Astrocyte of the cerebellum (primary cell): Measurements from ENCODE around the gene P2RX1.

Experiments used
- DNase-seq: peaks from one replicate; pipeline ENCODE4 v3.0.0-alpha.2; 2011; ENCODE audit warnings: low read depth
- H3K4me3 ChIP-seq: 2 replicates; pipeline ENCODE4 v1.5.1; 2011; ENCODE audit warnings: mild to moderate bottlenecking, low read depth, low read length, moderate library complexity
- in situ Hi-C: cut with HindIII; loops from 2 replicates; pipeline ENCODE4 v1.10.0; 2017; ENCODE audit warnings: low sequenced_read_pairs
- TF ChIP-seq, protein P1 (sequence below): IDR thresholded peaks from 2 replicates; pipeline ENCODE4 v1.5.1; 2012; ENCODE audit warnings: low read length, low read depth, moderate library complexity, mild to moderate bottlenecking; ENCODE audit errors: missing control alignments

P2RX1 gene

DNA sequence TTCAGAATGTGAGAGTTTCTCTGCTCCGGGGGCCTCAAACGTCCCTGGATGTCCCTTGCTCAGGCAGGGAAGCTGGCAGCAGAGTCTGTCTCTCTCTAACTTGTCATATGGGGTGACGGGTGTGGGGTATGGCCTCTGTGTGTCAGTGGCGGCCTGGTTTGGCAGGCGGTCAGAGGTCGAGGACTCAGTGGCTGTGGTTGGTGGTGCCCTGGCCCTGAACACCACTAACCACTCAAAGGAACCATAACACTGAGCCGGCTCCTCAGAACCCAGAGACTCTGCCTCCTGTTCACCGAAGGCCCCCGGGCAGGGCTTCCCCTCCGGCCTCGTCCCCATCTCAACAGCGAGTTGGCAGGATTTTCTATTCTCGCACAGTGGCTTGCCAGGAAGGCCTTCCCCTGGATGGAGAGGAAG, 677 bp downstream of the P2RX1 start:
- no peak for DNase-seq
- TF ChIP-seq, protein P1, sequence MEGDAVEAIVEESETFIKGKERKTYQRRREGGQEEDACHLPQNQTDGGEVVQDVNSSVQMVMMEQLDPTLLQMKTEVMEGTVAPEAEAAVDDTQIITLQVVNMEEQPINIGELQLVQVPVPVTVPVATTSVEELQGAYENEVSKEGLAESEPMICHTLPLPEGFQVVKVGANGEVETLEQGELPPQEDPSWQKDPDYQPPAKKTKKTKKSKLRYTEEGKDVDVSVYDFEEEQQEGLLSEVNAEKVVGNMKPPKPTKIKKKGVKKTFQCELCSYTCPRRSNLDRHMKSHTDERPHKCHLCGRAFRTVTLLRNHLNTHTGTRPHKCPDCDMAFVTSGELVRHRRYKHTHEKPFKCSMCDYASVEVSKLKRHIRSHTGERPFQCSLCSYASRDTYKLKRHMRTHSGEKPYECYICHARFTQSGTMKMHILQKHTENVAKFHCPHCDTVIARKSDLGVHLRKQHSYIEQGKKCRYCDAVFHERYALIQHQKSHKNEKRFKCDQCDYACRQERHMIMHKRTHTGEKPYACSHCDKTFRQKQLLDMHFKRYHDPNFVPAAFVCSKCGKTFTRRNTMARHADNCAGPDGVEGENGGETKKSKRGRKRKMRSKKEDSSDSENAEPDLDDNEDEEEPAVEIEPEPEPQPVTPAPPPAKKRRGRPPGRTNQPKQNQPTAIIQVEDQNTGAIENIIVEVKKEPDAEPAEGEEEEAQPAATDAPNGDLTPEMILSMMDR: no peak
- in situ Hi-C loops: no loop called here
- no peak overlapping the region for H3K4me3 ChIP-seq

- no peak for DNase-seq
- in situ Hi-C loops: no loop called here
- TF ChIP-seq, protein P1: no peak
- no peak overlapping the region for H3K4me3 ChIP-seq
These were observed 2.0 kb downstream of the P2RX1 start for GRCh38 chr17:3914312-3914670.

DNA sequence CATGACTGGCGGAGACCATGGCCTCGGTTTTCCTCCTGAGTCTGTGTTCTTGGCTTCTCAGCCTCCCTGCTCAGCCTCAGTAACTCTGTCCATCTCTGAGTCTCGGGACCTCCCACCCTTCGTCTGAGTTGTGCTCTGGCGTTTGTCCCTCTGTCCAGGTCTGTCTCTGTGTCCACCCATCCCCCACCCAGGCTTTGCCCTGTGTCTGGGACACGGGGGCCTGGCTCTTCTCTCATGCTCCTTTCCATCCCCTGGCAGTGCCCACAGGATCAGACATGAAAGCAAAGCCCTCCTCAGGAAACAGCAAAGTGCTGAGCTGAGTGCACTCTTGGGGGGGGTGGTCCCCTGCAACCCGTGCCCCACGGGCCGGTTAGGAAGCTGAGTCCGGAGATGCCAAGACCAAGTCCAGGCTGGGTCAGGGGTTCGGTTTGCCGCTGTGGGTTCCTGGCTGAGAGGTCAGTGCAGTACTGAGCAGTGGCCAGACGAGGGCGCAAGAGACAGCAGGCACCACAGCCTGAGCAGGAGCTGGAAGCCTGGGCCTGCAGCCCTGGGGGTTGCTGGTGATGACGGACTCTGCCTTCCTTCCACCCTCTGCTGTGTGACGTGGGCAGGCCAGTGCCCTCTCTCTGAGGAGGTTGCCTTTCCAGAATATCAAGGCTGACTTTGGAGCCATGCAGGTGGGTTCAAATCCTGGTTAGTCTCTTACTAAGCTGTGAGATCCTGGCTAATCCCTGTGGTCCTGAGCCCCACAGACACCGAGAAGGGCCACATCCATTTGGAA, 2.5 kb downstream of the P2RX1 start:
- no peak overlapping the region for H3K4me3 ChIP-seq
- no peak for DNase-seq
- TF ChIP-seq, protein P1: peak; percentile 98
- in situ Hi-C loops: no loop called here

GRCh38 chr17:3912827-3913226, 3.4 kb downstream of the P2RX1 start:
- H3K4me3 ChIP-seq: no peak overlapping the region
- TF ChIP-seq, protein P1: no peak
- DNase-seq: no peak
- in situ Hi-C loops: no loop called here

GRCh38 chr17:3911271-3912053, 4.8 kb downstream of the P2RX1 start:
- in situ Hi-C loops: no loop called here
- H3K4me3 ChIP-seq: no peak overlapping the region
- TF ChIP-seq, protein P1: no peak
- no peak for DNase-seq

DNA sequence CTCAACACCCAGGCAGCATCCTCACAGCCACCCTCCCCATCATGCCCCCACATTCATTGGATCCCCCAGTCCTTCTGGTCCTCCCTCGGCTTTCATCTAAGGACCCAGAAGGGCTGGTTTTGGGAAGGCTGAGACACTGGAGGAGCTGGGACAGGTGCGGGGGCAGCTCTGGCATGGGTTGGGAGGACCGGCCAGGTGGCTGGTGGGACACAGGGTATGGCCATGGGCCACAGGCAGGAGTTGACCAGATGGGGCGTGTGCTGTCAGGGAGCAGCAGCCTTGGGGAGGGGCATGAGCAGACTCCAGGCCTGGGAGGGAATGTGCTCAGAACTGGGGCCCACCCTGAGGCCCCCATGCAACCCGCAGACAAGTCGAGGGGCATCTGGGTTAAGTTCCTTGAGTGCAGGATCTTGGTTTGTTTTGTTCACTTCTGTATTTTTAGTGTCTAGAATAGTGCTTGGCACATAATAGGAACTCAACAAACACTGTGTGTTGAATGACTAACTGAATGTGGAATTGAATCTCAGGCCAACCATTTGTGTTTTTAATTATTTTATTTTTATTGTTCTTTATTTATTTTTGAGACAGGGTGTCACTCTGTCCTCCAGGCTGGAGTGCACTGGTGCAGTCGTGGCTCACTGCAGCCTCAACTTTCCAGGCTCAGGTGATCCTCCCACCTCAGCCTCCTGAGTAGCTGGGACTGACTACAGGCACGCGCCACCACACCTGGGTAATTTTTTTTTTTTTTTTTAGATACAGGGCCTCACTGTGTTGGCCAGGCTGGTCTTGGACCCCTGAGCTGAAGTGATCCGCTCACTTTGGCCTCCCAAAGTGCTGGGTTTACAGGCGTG, 5.6 kb downstream of the P2RX1 start:
- in situ Hi-C loops: no loop called here
- TF ChIP-seq, protein P1: no peak
- no peak for DNase-seq
- no peak overlapping the region for H3K4me3 ChIP-seq
